Common myeloid progenitor, CD34-positive (primary cell): ENCODE measurements around the gene AUTS2.

Experiments used
- CTCF ChIA-PET: fragments of 350-600 bp; sonication (Branson Sonifier 250); formaldehyde crosslinking; loops from one replicate; lab custom pipeline; 2021; ENCODE audit warnings: antibody characterized with exemption; lab: Charles Lee
- POLR2A ChIA-PET: fragments of 350-600 bp; sonication (Branson Sonifier 250); formaldehyde crosslinking; loops from one replicate; lab custom pipeline; 2021; ENCODE audit warnings: antibody characterized with exemption; lab: Charles Lee
- DNase-seq, 3 donors: peaks; one replicate each; pipeline versions ENCODE4 v3.0.0 to v3.0.0-alpha.2; 2013
- H3K27ac ChIP-seq, 2 experiments: 1 replicate in 1 of 2; 2 replicates in 1 of 2; pipeline ENCODE4 v1.7.0; 2013; ENCODE audit warnings: inconsistent platforms in 2 of 2, low read length in 2 of 2, mild to moderate bottlenecking in 2 of 2, low read depth in 1 of 2, moderate library complexity in 1 of 2; ENCODE audit not compliant: severe bottlenecking in 2 of 2, insufficient read depth in 1 of 2, poor library complexity in 1 of 2
- H3K27me3 ChIP-seq, 5 experiments: replicated peaks in 2 of 5; 1 replicate in 3 of 5; 2 replicates in 2 of 5; pipeline versions ENCODE4 v1.6.1 to v1.7.0; 2013; ENCODE audit warnings: low read length in 4 of 5, mild to moderate bottlenecking in 2 of 5, moderate library complexity in 2 of 5, inconsistent platforms in 1 of 5; ENCODE audit not compliant: insufficient read depth in 5 of 5, control insufficient read depth in 4 of 5
- H3K36me3 ChIP-seq, 4 experiments: 1 replicate in 2 of 4; 2 replicates in 2 of 4; pipeline versions ENCODE4 v1.6.1 to v1.7.0; 2013; ENCODE audit warnings: low read length in 3 of 4, control low read depth in 1 of 4, mild to moderate bottlenecking in 1 of 4; ENCODE audit not compliant: control insufficient read depth in 4 of 4, insufficient read depth in 4 of 4
- H3K4me1 ChIP-seq, 4 experiments: 1 replicate in 3 of 4; 2 replicates in 1 of 4; pipeline versions ENCODE4 v1.6.1 to v1.7.1; 2013; ENCODE audit warnings: low read length in 3 of 4, mild to moderate bottlenecking in 3 of 4, control low read depth in 1 of 4, inconsistent platforms in 1 of 4, moderate library complexity in 1 of 4; ENCODE audit not compliant: control insufficient read depth in 4 of 4, insufficient read depth in 4 of 4; ENCODE audit errors: control extremely low read depth in 1 of 4
- H3K4me3 ChIP-seq, 7 experiments: 1 replicate in 4 of 7; 2 replicates in 3 of 7; pipeline versions ENCODE4 v1.5.1 to v1.7.0; 2013; ENCODE audit warnings: mild to moderate bottlenecking in 7 of 7, low read length in 6 of 7, moderate library complexity in 6 of 7, inconsistent platforms in 2 of 7, low read depth in 2 of 7, control low read depth in 1 of 7; ENCODE audit not compliant: insufficient read depth in 4 of 7, control insufficient read depth in 1 of 7; ENCODE audit errors: extremely low read depth in 1 of 7
- H3K9me3 ChIP-seq, 5 experiments: 1 replicate in 4 of 5; 2 replicates in 1 of 5; pipeline versions ENCODE4 v1.6.1 to v1.7.1; 2013; ENCODE audit warnings: low read length in 4 of 5, mild to moderate bottlenecking in 2 of 5, inconsistent platforms in 1 of 5, low read depth in 1 of 5, moderate library complexity in 1 of 5; ENCODE audit not compliant: control insufficient read depth in 4 of 5, insufficient read depth in 2 of 5; ENCODE audit errors: control extremely low read depth in 1 of 5
- WGBS: methylation state at CpG from one replicate; pipeline ENCODE4 v1.1.5; 2013; ENCODE audit not compliant: insufficient coverage; 5-methylcytosine and 5-hydroxymethylcytosine counted together

Gene AUTS2

GRCh38 chr7:70694971-70695794 lies 1096.9 kb downstream of the AUTS2 start:
- Histone ChIP-seq H3K27ac (no peak overlapping the region), H3K27me3 (peaks cover 0 to 34% (median 15%) of the 10 kb centered on the region in 5 experiments), H3K9me3 (no peaks in the 10 kb centered on the region), H3K36me3 (no peaks in the 10 kb centered on the region), H3K4me1 (peaks cover 6 to 21% (median 18%) of the 10 kb centered on the region in 4 experiments), H3K4me3 (peak overlapping the region; percentile 54 to 88 (median 74))
- peak in 1 of 3 donors; percentile 36 for DNase-seq
- POLR2A ChIA-PET, result no interaction called here
- CTCF ChIA-PET, result no interaction called here
- WGBS, result under 1% methylated on average over 53 of the region's 77 CpGs

- H3K36me3 ChIP-seq, result no peaks in the 10 kb centered on the region
- 0% methylated on average over 9 of the region's 9 CpGs for WGBS
- peaks cover 0 to 34% (median 15%) of the 10 kb centered on the region in 5 experiments for H3K27me3 ChIP-seq
- DNase-seq, result peak in 2 of 3 donors; percentile 55 to 57
- H3K4me1 ChIP-seq, result peaks cover 6 to 21% (median 18%) of the 10 kb centered on the region in 4 experiments
- peak overlapping the region in 6 of 7 experiments; percentile 63 to 88 (median 76) for H3K4me3 ChIP-seq
- ChIA-PET CTCF (interaction anchor here (1.8 kb wide), 1 partner anchor 649 kb away, joined by 4 read pairs; no protein-coding TSS in a partner anchor), POLR2A (no interaction called here)
- no peak overlapping the region for H3K27ac ChIP-seq
- H3K9me3 ChIP-seq, result no peaks in the 10 kb centered on the region
Measured at GRCh38 chr7:70695795-70696083, 1097.5 kb downstream of the AUTS2 start.

GRCh38 chr7:70696201-70696754 lies 1098.0 kb downstream of the AUTS2 start:
- Histone ChIP-seq H3K27me3 (peaks cover 0 to 34% (median 15%) of the 10 kb centered on the region in 5 experiments), H3K4me1 (peaks cover 6 to 21% (median 18%) of the 10 kb centered on the region in 4 experiments), H3K9me3 (no peaks in the 10 kb centered on the region), H3K36me3 (no peaks in the 10 kb centered on the region), H3K27ac (no peak overlapping the region), H3K4me3 (peak overlapping the region in 4 of 7 experiments; percentile 70 to 88 (median 76))
- DNase-seq, result peak in 2 of 3 donors; percentile 23 to 35
- ChIA-PET POLR2A (no interaction called here), CTCF (interaction anchor here (1.8 kb wide), 1 partner anchor 650 kb away, joined by 4 read pairs; no protein-coding TSS in a partner anchor)
- WGBS, result 54% methylated on average over 10 of the region's 10 CpGs

- DNase-seq, result peak; percentile 54 to 76 (median 74)
- no CpG with 5 or more reads among the region's 2 CpGs for WGBS
- Histone ChIP-seq H3K9me3 (no peaks in the 10 kb centered on the region), H3K4me3 (no peak overlapping the region), H3K36me3 (no peaks in the 10 kb centered on the region), H3K4me1 (peaks cover 6 to 21% (median 18%) of the 10 kb centered on the region in 4 experiments), H3K27ac (no peak overlapping the region), H3K27me3 (peaks cover 0 to 34% (median 15%) of the 10 kb centered on the region in 5 experiments)
- CTCF ChIA-PET, result interaction anchor here (0.8 to 2.3 kb wide), 15 partner anchors 8 to 993 kb away, joined by 3 to 7 read pairs (median 4); no protein-coding TSS in a partner anchor
- POLR2A ChIA-PET, result no interaction called here
Measured at GRCh38 chr7:70698219-70698832, 1100.1 kb downstream of the AUTS2 start.

GRCh38 chr7:70699271-70699670 lies 1101.0 kb downstream of the AUTS2 start:
- H3K4me1 ChIP-seq, result peaks cover 6 to 18% (median 17%) of the 10 kb centered on the region in 4 experiments

GRCh38 chr7:70700055-70700940 lies 1102.0 kb downstream of the AUTS2 start:
- DNase-seq, result no peak
- Histone ChIP-seq H3K4me1 (peaks cover 6 to 11% (median 10%) of the 10 kb centered on the region in 4 experiments), H3K27ac (no peak overlapping the region), H3K36me3 (no peaks in the 10 kb centered on the region), H3K4me3 (no peak overlapping the region), H3K27me3 (peaks cover 0 to 27% (median 15%) of the 10 kb centered on the region in 5 experiments), H3K9me3 (no peaks in the 10 kb centered on the region)
- WGBS, result 78% methylated on average over 5 of the region's 11 CpGs
- POLR2A ChIA-PET, result no interaction called here
- CTCF ChIA-PET, result interaction anchor here (0.9 kb wide), 1 partner anchor 8 kb away, joined by 3 read pairs; no protein-coding TSS in a partner anchor

More at GRCh38 chr7:70699271-70699670, 1101.0 kb downstream of the AUTS2 start:
- WGBS, result 83% methylated on average over 1 of the region's 3 CpGs
- Histone ChIP-seq H3K27ac (no peak overlapping the region), H3K36me3 (no peaks in the 10 kb centered on the region), H3K4me3 (no peak overlapping the region), H3K27me3 (peaks cover 0 to 34% (median 15%) of the 10 kb centered on the region in 5 experiments), H3K9me3 (no peaks in the 10 kb centered on the region)
- CTCF ChIA-PET, result interaction anchor here (0.8 to 2.3 kb wide), 8 partner anchors 7 to 200 kb away, joined by 3 to 7 read pairs (median 6); no protein-coding TSS in a partner anchor
- no peak for DNase-seq
- POLR2A ChIA-PET, result no interaction called here
